ENCODE measurements around the gene KIF18B.

KIF18B gene

DNA sequence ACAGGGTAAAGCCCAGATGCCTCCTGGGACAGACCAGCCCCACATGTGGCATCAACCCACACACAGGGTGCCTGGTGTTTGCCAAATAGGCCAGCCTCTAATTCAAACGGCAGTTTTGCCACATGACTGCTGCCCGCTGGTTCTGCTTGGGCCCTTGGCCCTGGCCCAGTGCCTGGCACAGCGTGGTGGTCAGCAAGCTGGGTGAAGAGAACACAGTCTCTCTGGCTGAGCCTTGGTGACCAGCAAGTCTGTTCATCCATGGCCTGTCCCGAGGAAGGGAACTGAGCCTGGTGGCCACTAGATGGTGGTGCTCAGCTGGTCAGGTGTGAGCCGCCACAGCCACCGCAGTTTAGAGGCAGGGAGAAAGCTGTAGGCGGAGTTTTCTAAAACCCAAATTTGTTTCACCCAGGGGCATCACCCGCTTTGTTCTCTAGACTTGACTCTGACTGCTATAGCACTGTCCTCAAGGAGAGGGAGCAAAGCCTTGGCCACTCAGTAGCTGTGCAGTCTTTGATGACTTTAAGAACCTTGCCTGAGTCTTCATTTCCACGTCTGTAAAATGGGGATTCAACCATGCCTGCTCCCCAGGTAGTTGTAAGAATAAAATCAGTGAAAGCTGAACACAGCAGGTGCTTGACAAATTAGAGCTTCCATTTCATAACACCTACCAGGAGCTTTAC, 27.5 kb downstream of the KIF18B start:
- Histone ChIP-seq H3K4me1 (ENCODE audit: control insufficient read depth, insufficient read depth, low read length) (no peaks in the 10 kb centered on the region), H3K4me3 (ENCODE audit: low read length) (no peak overlapping the region), H3K9me3 (ENCODE audit: control insufficient read depth, low read length) (no peaks in the 10 kb centered on the region), H3K9ac (ENCODE audit: low read length) (no peak overlapping the region), H3K36me3 (ENCODE audit: control insufficient read depth, insufficient read depth, low read length) (no peaks in the 10 kb centered on the region), H3K27me3 (ENCODE audit: control insufficient read depth, insufficient read depth, low read length) (peaks cover 27% of the 10 kb centered on the region)

DNA sequence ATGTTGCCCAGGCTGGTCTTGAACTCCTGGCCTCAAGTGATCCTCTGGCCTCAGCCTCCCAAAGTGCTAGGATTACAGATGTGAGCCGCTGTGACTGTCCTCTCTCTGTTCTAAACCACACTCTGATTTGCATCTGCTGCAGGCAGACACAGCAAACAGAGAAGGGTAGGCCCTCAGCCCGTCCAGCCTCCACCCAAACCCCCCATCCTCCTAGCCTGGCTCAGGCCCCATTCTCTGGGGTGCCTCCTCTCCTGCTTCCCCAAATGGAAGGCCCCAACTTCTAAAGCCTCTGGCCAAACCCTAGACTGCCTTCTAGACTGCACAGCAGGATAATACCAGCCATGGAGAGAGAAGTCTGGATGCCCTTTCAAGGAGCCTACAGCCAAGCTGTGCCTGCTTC, 28.2 kb downstream of the KIF18B start:
- Histone ChIP-seq H3K9me3 (ENCODE audit: control insufficient read depth, low read length) (no peaks in the 10 kb centered on the region), H3K4me1 (ENCODE audit: control insufficient read depth, insufficient read depth, low read length) (no peaks in the 10 kb centered on the region), H3K9ac (ENCODE audit: low read length) (no peak overlapping the region), H3K27me3 (ENCODE audit: control insufficient read depth, insufficient read depth, low read length) (peaks cover 27% of the 10 kb centered on the region), H3K36me3 (ENCODE audit: control insufficient read depth, insufficient read depth, low read length) (no peaks in the 10 kb centered on the region), H3K4me3 (ENCODE audit: low read length) (no peak overlapping the region)

DNA sequence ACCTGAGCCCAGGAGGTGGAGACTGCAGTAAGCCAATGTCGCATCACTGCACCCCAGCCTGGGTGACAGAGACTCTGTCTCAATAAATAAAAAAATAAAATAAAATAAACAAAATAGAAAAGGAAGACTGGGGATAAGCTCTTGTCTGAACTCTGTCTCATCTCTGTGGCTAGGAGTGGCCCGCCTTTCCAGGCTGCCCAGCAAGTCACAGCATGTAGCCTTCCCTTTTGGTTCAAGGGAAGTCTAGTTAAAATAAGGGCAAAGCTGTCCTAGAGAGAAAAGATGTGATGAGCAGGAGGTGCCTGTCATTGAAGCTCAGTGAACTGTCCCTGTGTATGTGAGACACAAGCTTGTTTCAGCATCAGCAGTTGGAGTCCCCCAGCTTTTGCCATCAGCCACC, 29.6 kb downstream of the KIF18B start:
- no peaks in the 10 kb centered on the region for H3K4me1 ChIP-seq (ENCODE audit: control insufficient read depth, insufficient read depth, low read length)
- no peak overlapping the region for H3K4me3 ChIP-seq (ENCODE audit: low read length)
- H3K9me3 ChIP-seq (ENCODE audit: control insufficient read depth, low read length), result no peaks in the 10 kb centered on the region
- no peaks in the 10 kb centered on the region for H3K36me3 ChIP-seq (ENCODE audit: control insufficient read depth, insufficient read depth, low read length)
- H3K27me3 ChIP-seq (ENCODE audit: control insufficient read depth, insufficient read depth, low read length), result peaks cover 38% of the 10 kb centered on the region
- H3K9ac ChIP-seq (ENCODE audit: low read length), result no peak overlapping the region

DNA sequence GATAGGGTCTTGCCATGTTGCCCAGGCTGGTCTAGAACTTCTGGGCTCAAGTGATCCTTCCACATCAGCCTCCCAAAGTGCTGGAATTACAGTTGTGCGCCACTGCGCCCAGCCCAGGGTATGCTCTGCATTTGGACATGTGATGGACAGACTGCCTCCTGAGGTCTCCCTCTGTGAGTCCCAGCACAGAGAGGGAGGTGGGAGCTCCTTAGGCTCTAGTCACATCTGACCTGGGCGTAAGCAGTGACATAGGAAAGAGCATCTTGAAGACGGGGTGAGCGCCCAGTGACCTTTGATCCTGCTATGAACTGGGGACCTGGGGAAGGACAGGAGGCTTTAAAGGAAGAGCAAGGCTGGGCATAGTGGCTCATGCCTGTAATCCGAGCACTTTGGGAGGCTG, 30.1 kb downstream of the KIF18B start:
- H3K4me1 ChIP-seq (ENCODE audit: control insufficient read depth, insufficient read depth, low read length), result no peaks in the 10 kb centered on the region
- no peak overlapping the region for H3K4me3 ChIP-seq (ENCODE audit: low read length)
- H3K9ac ChIP-seq (ENCODE audit: low read length), result no peak overlapping the region
- peaks cover 40% of the 10 kb centered on the region for H3K27me3 ChIP-seq (ENCODE audit: control insufficient read depth, insufficient read depth, low read length)
- H3K36me3 ChIP-seq (ENCODE audit: control insufficient read depth, insufficient read depth, low read length), result no peaks in the 10 kb centered on the region
- H3K9me3 ChIP-seq (ENCODE audit: control insufficient read depth, low read length), result no peaks in the 10 kb centered on the region

DNA sequence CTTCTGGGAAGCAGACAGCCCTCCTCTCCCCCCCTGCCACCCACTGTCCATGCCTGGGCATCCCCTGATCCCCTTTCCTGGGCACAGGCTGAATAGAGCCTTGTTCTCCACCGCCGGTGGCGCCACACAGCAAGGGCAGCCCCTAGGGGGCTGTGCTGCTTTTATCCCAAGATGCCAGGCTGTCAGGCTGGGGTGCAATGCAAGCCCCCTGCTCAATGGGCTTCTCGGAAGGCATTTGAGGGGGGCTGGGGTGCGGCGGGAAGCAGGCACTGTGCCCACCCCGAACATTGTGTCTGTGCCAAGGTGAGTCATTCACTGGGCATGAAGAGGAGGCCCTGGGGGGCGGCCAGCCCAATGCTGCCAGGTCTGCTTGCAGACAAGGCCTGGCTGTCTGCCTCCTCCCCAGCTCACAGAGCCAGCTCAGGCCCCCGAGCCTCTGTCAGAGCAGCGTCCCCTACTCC, 30.8 kb downstream of the KIF18B start:
- Histone ChIP-seq H3K9ac (ENCODE audit: low read length) (no peak overlapping the region), H3K27me3 (ENCODE audit: control insufficient read depth, insufficient read depth, low read length) (peaks cover 43% of the 10 kb centered on the region), H3K4me3 (ENCODE audit: low read length) (no peak overlapping the region), H3K36me3 (ENCODE audit: control insufficient read depth, insufficient read depth, low read length) (no peaks in the 10 kb centered on the region), H3K4me1 (ENCODE audit: control insufficient read depth, insufficient read depth, low read length) (no peaks in the 10 kb centered on the region), H3K9me3 (ENCODE audit: control insufficient read depth, low read length) (no peaks in the 10 kb centered on the region)

DNA sequence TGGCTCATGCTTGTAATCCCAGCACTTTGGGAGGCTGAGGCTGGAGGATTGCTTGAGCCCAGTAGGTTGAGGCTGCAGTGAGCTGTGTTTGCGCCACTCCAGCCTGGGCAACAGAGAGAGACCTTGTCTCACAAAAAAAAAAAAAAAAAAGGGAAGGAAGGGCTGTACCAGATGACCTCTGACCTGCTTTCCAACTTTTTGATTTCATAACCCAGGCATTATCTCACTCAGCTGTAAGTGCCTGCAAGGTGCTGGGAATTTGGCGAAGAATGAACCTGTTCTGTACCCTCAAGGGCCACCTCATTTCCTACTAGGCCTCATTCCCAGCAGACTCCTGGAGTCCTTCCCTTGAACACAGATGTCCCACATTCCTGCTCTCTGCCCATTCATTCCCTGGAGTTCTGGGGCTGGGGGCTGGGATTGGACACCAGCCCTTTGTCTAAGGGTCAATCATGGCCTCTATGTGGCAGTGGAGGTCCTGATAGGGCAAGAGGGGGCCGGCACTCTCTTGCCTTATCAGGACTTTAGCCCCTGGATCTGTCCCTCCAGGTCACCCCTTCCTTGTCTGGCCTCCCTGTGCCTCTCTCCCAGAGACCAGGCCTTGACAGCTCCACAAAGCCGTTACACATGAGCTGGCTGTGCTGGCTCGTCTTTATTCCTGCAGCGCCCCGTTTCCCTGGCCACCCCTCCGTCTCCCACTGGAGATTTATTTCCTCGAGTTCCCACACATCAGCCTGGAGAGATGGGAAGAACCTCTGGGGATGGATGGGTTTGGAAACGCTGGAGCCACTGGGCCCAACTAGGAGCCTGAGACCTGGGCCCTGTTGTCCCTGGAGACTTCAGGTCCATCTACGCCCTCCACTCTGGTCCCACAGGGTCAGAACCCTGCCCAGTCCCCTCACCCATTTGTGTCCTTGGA, 31.5 kb downstream of the KIF18B start:
- Histone ChIP-seq H3K4me1 (ENCODE audit: control insufficient read depth, insufficient read depth, low read length) (peaks cover 6% of the 10 kb centered on the region), H3K9ac (ENCODE audit: low read length) (no peak overlapping the region), H3K4me3 (ENCODE audit: low read length) (no peak overlapping the region), H3K27me3 (ENCODE audit: control insufficient read depth, insufficient read depth, low read length) (peaks cover 45% of the 10 kb centered on the region), H3K9me3 (ENCODE audit: control insufficient read depth, low read length) (no peaks in the 10 kb centered on the region), H3K36me3 (ENCODE audit: control insufficient read depth, insufficient read depth, low read length) (no peaks in the 10 kb centered on the region)

DNA sequence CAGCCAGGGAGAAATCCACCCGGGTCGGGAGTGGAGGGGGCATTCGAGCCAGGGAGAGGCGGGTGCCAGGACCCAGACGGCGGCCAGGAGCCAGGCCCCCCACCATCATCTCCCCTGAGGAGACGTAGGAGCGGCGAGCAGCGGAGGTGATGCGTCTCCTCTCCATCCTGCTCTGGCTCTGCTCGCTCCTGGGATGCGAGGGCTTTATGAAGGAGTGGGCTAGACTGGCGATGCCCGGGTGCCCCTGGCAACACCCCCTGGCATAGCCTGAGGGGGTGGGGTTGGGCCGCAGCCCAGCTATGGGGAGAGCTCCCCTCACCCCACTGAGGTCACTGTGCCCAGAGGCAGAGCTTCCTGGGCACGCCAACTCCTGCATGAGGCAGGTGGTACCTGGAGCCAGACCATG, 32.2 kb downstream of the KIF18B start, which contains the start of gene GFAP:
GFAP (minus strand) TSS at position 180 of the 406 bp plus-strand sequence; CDS start at position 166, 14 bp downstream.
- no peaks in the 10 kb centered on the region for H3K9me3 ChIP-seq (ENCODE audit: control insufficient read depth, low read length)
- H3K36me3 ChIP-seq (ENCODE audit: control insufficient read depth, insufficient read depth, low read length), result no peaks in the 10 kb centered on the region
- H3K4me3 ChIP-seq (ENCODE audit: low read length), result no peak within 1 kb of the TSS
- H3K4me1 ChIP-seq (ENCODE audit: control insufficient read depth, insufficient read depth, low read length), result peaks cover 7% of the 10 kb centered on the region
- no peak within 1 kb of the TSS for H3K9ac ChIP-seq (ENCODE audit: low read length)
- peaks cover 39% of the 10 kb centered on the region for H3K27me3 ChIP-seq (ENCODE audit: control insufficient read depth, insufficient read depth, low read length)

DNA sequence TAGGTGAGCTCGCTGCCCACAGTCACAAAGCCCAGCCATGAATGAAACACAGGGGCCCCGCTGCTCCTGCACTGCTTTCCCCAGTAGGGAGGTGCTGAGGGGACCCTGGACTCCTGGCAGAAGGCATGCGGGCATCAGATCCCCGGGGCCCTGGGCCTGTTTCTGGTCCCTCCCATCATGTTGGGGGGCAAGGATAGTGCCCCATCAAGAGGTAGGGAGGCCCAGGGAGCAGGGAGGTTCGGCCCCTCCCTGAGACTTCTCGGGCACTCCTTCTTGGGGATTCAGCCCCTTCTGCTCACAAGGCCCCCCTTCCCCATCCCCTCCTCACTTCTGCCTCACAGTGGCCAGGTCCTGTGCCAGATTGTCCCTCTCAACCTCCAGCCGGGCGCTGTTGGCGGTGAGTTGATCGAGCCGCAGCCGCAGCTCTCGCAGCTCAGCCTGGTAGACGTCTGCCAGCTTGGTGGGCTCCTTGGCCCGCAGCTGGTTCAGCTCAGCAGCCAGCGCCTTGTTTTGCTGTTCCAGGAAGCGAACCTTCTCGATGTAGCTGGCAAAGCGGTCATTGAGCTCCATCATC, 32.8 kb downstream of the KIF18B start:
- Histone ChIP-seq H3K36me3 (ENCODE audit: control insufficient read depth, insufficient read depth, low read length) (no peaks in the 10 kb centered on the region), H3K27me3 (ENCODE audit: control insufficient read depth, insufficient read depth, low read length) (peaks cover 36% of the 10 kb centered on the region), H3K4me3 (ENCODE audit: low read length) (no peak overlapping the region), H3K9ac (ENCODE audit: low read length) (no peak overlapping the region), H3K4me1 (ENCODE audit: control insufficient read depth, insufficient read depth, low read length) (peaks cover 7% of the 10 kb centered on the region), H3K9me3 (ENCODE audit: control insufficient read depth, low read length) (no peaks in the 10 kb centered on the region)

DNA sequence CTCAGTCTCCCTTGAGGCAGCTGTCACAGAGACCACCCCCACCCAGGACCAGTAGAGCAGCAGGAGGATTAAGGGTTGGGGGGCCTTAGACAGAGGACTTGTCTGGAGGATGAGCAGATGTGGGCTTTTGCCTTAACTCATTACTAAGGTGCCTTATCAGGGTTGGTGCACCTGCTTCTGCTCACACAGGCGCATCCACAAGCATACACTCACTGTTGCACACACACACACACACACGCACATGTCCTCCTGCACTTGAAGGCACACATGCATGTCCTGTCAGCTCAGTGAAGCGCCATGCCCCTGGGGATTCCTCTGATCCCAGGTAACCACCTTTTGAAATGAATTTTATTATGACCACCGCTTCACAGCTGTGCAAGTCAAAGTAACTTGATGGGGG, 33.4 kb downstream of the KIF18B start:
- no peaks in the 10 kb centered on the region for H3K9me3 ChIP-seq (ENCODE audit: control insufficient read depth, low read length)
- H3K4me3 ChIP-seq (ENCODE audit: low read length), result no peak overlapping the region
- H3K27me3 ChIP-seq (ENCODE audit: control insufficient read depth, insufficient read depth, low read length), result peaks cover 36% of the 10 kb centered on the region
- H3K4me1 ChIP-seq (ENCODE audit: control insufficient read depth, insufficient read depth, low read length), result peaks cover 7% of the 10 kb centered on the region
- no peaks in the 10 kb centered on the region for H3K36me3 ChIP-seq (ENCODE audit: control insufficient read depth, insufficient read depth, low read length)
- H3K9ac ChIP-seq (ENCODE audit: low read length), result no peak overlapping the region

DNA sequence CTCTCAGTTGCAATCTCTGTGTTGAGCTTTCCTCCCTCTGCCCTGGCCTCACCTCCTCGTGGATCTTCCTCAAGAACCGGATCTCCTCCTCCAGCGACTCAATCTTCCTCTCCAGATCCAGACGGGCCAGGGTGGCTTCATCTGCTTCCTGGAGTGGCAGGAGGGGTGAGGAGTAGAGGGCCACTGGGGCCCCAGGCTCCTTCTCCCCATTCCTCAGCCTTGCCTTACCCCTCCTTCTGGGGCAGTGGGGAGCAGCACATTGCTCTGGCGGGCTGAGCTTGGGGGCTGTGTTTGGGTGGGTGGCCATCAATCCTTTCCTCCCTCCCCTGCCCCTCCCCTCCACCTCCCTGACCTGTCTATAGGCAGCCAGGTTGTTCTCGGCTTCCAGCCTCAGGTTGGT, 33.9 kb downstream of the KIF18B start:
- H3K36me3 ChIP-seq (ENCODE audit: control insufficient read depth, insufficient read depth, low read length), result no peaks in the 10 kb centered on the region
- peaks cover 36% of the 10 kb centered on the region for H3K27me3 ChIP-seq (ENCODE audit: control insufficient read depth, insufficient read depth, low read length)
- no peaks in the 10 kb centered on the region for H3K9me3 ChIP-seq (ENCODE audit: control insufficient read depth, low read length)
- peaks cover 7% of the 10 kb centered on the region for H3K4me1 ChIP-seq (ENCODE audit: control insufficient read depth, insufficient read depth, low read length)
- H3K9ac ChIP-seq (ENCODE audit: low read length), result no peak overlapping the region
- no peak overlapping the region for H3K4me3 ChIP-seq (ENCODE audit: low read length)

DNA sequence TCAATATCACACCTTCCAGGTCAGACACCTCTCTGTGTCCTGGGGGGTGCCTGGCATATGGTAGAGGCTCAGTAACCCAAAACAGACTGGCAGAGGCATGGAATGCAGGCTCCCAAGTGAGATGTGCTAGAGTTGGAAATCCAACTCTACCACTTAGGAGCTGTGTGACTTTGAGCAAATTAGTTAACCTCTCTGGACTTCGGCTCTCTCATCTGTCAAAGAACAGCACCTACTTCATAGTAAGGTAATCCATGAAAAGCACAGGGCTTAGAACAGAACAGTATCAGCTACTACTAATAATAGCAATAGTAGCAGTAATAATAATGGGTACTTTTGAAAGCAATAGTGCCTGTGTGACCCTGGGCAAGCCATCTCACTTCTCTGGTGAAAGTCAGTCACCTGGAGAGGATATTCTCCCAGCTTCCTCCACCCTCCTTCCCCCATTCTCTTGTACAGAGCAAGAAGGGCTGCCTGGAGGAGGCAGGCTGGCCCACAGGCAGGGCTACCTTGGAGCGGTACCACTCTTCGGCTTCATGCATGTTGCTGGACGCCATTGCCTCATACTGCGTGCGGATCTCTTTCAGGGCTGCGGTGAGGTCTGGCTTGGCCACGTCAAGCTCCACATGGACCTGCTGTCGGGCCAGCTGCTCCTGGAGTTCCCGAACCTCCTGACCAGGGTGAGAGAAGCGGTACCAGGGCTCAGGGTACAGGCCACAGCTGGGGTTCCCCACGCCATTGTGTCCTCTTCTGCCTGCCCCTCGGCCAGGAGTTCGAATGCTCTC, 34.6 kb downstream of the KIF18B start:
- Histone ChIP-seq H3K9me3 (ENCODE audit: control insufficient read depth, low read length) (no peaks in the 10 kb centered on the region), H3K4me1 (ENCODE audit: control insufficient read depth, insufficient read depth, low read length) (peaks cover 7% of the 10 kb centered on the region), H3K27me3 (ENCODE audit: control insufficient read depth, insufficient read depth, low read length) (peaks cover 36% of the 10 kb centered on the region), H3K36me3 (ENCODE audit: control insufficient read depth, insufficient read depth, low read length) (no peaks in the 10 kb centered on the region), H3K9ac (ENCODE audit: low read length) (no peak overlapping the region), H3K4me3 (ENCODE audit: low read length) (no peak overlapping the region)
